Jurkat, Clone E6-1 (cell line): ENCODE results near the gene LSM7.
A peak's percentile ranks its signal among the peaks of the same experiment; 100 is the strongest.
"Not testable (repeated sequence)": the region's sequence is repeated elsewhere in the genome, so short reads cannot be mapped to it uniquely, and the experiment has no call there.

ENCODE experiments used
- DNase-seq: peaks from one replicate; pipeline ENCODE4 v3.0.0-alpha.2; 2011; ENCODE audit warnings: low read depth, low spot score
- H3K4me3 ChIP-seq: 2 replicates; pipeline ENCODE4 v1.5.1; 2011; ENCODE audit warnings: mild to moderate bottlenecking, low read length, control low read depth, moderate library complexity

LSM7 gene

GRCh38 chr19:2286402-2287140 is 41.8 kb downstream of the LSM7 start:
- DNase-seq, result no peak
- no peak overlapping the region for H3K4me3 ChIP-seq

DNA sequence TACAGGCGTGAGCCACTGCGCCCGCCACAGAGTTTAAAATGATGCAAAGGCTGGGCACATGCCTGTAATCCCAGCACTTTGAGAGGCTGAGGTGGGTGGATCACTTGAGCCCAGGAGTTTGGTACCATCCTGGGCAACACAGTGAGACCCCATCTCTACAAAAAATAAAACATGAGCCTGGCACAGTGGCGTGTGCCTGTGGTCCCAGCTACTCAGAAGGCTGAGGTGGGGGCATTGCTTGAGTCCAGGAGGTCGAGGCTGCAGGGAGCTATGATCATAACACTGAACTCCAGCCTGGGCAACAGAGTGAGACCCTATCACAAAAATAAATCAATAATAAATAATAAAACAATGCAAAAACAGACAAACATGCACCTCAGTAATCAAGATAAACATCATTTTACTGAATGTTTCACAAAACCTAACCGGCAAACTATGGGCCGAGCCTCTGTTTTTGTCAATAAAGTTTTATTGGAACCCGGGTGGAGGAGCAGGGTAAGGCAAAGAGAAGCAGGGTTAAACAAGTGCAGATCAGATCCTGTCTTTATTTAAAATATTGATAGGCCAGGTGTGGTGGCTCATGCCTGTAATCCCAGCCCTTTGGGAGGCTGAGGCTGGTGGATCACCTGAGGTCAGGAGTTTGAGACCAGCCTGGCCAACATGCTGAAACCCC is 44.4 kb downstream of the LSM7 start:
- no peak overlapping the region for H3K4me3 ChIP-seq
- DNase-seq, result no peak

DNA sequence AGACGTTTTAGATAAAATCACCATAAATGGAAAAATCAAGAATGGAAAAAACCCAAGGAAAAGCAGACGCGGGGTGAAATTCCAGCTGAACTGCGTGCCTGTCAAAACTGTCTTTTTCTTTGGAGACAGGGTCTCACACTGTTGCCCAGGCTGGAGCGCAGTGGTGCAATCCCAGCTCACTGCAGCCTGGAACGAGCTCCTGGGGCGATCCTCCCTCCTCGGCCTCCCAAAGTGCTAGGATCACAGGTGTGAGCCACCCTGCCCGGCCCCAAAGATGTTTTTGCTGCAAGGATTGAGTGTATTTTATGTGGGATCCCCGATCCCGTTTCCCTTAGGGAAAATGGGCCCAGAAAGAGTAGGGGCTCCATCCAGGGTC is 45.5 kb downstream of the LSM7 start:
- H3K4me3 ChIP-seq, result no peak overlapping the region
- DNase-seq, result no peak

- no peak for DNase-seq
- H3K4me3 ChIP-seq, result no peak within 1 kb of the TSS
Observed at GRCh38 chr19:2282062-2282861, 46.1 kb downstream of the LSM7 start, which contains the start of gene PEAK3. Gene PEAK3 (minus strand): TSS chr19:2282175. CDS start chr19:2280931, 1,244 bp downstream.

GRCh38 chr19:2281265-2282061 is 46.9 kb downstream of the LSM7 start:
- H3K4me3 ChIP-seq, DNase-seq: not testable (repeated sequence)

- DNase-seq, result no peak
- H3K4me3 ChIP-seq, result no peak overlapping the region
Observed at GRCh38 chr19:2280633-2281264, 47.6 kb downstream of the LSM7 start.

- no peak overlapping the region for H3K4me3 ChIP-seq
- DNase-seq, result no peak
Observed at GRCh38 chr19:2278459-2279158, 49.8 kb downstream of the LSM7 start.

DNA sequence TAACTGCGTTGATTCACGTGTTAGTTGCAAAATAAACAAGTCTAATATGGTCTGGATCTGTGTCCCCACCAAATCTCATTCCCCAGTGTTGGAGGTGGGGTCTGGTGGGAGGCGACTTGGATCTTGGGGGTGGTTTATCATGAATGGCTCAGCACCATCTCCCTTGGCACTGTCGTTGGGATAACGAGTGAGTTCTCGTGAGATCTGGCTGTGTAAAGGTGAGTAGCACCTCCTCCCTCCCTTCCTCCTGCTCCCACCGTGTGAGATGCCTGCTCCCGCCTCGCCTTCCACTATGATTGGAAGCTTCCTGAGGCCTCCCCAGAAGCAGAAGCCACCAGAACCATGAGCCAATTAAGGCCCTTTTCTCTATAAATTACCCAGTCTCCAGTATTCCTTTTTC is 51.2 kb downstream of the LSM7 start:
- no peak for DNase-seq
- H3K4me3 ChIP-seq, result no peak overlapping the region

GRCh38 chr19:2276429-2276986 is 51.9 kb downstream of the LSM7 start:
- DNase-seq, result no peak

GRCh38 chr19:2275588-2276428 is 52.6 kb downstream of the LSM7 start:
- no peak overlapping the region for H3K4me3 ChIP-seq
- DNase-seq, result no peak

More at GRCh38 chr19:2276429-2276986, 51.9 kb downstream of the LSM7 start:
- H3K4me3 ChIP-seq, result no peak overlapping the region

- no peak for DNase-seq
- H3K4me3 ChIP-seq, result no peak overlapping the region
Observed at GRCh38 chr19:2274931-2275535, 53.4 kb downstream of the LSM7 start.

DNA sequence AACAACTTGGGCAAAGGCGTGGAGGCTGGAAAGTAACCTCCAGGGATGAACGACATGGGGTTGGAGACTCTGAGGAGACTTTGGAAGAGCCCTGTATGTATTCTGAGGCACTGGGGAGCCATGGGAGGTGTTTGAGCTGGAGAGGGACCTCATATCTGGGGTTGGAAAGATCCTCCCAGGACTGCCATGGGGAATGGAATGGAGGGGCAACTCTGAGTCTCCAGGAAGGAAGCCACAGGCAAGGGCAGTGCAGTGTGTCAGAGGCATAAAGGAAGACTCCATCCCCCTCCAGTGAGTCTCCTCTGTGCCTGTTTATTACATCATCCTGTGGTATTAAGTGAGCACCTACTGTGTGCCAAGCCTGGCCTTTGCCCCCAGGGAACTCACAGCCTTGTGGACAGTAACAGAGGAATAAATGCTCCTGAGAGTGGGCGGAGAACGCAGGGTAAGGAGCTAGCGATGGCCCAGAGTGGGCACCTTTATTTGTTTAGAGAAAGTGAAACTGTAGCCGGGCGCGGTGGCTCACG is 54.1 kb downstream of the LSM7 start:
- no peak for DNase-seq
- peak overlapping the region; percentile 16 for H3K4me3 ChIP-seq

DNA sequence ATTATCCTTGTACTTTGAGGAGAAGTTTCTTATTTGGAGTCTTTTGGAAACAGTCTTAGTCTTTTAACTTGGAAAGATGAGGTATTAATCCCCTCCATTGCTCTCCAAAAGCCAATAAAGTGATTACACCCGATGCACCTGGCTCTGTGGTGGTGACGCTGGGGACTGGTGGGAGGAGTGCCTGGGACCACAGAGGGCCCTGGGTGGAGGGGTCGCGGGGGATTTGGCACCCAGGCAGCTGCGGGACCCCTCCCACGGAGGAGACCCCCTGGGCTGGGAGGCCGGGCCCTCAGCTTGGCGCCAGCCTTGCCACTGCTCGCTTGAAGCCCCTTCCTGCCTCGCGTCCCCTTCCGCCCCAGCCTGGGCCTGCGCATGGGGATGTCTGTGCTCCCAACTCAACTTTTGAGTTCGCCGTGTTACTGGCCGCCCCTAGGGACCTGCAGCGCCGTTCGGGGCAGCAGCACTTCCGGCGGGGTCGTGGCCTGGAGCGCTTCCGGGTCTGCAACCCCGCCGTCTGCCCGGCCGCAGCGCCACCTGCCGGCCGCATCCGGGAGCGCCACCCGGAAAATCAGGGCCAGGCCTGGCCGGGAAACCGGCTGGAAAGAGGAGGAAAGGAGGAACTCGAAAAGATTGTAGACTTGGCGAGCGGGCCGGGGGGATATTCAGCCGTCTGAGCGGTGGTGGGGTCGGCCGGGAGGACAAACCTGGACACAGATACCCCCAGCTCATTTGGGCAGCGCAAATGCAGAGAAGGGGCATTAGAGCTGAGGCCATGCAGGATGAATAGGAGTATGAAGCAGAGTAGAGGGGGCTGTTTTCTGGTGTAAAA is 54.8 kb downstream of the LSM7 start:
- peak; percentile 89 for DNase-seq

More for the DNA sequence above, 54.8 kb downstream of the LSM7 start:
- H3K4me3 ChIP-seq, result peak overlapping the region; percentile 44
